Spleen (tissue), 11 donors: ENCODE results near the gene WNK2. TPM values are rescaled to one million over a fixed set of nuclear protein-coding genes. Genes with fewer than 3 reads are reported as not detected.

Source experiments
- DNase-seq: peaks from one replicate; pipeline ENCODE4 v3.0.0-alpha.2; 2020
- H3K27ac ChIP-seq, 8 donors: fragments of 200-600 bp; sonication (generic) in 7 of 8; 1 replicate in 4 of 8; 2 replicates in 4 of 8; pipeline versions ENCODE4 v1.5.0 to v1.8.0; 2016 to 2021; ENCODE audit warnings: inconsistent platforms in 4 of 8, mild to moderate bottlenecking in 4 of 8, moderate library complexity in 1 of 8
- H3K27me3 ChIP-seq, 7 donors: fragments of 200-600 bp; sonication (generic) in 6 of 7; replicated peaks in 1 of 7; 1 replicate in 4 of 7; 2 replicates in 3 of 7; pipeline versions ENCODE4 v1.5.0 to v1.8.0; 2016 to 2021; ENCODE audit warnings: inconsistent platforms in 3 of 7, mild to moderate bottlenecking in 1 of 7
- H3K36me3 ChIP-seq, 6 donors: fragments of 200-600 bp; sonication (generic) in 5 of 6; 1 replicate in 4 of 6; 2 replicates in 2 of 6; pipeline versions ENCODE4 v1.5.0 to v1.8.0; 2016 to 2021; ENCODE audit warnings: inconsistent platforms in 2 of 6
- H3K4me1 ChIP-seq, 6 donors: fragments of 200-600 bp; sonication (generic) in 5 of 6; 1 replicate in 3 of 6; 2 replicates in 3 of 6; pipeline versions ENCODE4 v1.5.0 to v1.8.0; 2016 to 2021; ENCODE audit warnings: inconsistent platforms in 3 of 6
- H3K4me3 ChIP-seq, 8 donors: fragments of 200-600 bp; sonication (generic) in 7 of 8; 1 replicate in 4 of 8; 2 replicates in 4 of 8; pipeline versions ENCODE4 v1.5.0 to v1.8.0; 2016 to 2021; ENCODE audit warnings: inconsistent platforms in 4 of 8, mild to moderate bottlenecking in 4 of 8, moderate library complexity in 2 of 8
- H3K9me3 ChIP-seq, 8 donors: fragments of 200-600 bp; sonication (generic) in 7 of 8; 1 replicate in 4 of 8; 2 replicates in 4 of 8; pipeline versions ENCODE4 v1.5.0 to v1.8.0; 2016 to 2021; ENCODE audit warnings: inconsistent platforms in 4 of 8
- POLR2A ChIP-seq, 3 donors: fragments of 450-650 bp; IDR thresholded peaks; one replicate each; pipeline ENCODE4 v1.5.1; 2017; ENCODE audit warnings: antibody characterized with exemption in 3 of 3, mild to moderate bottlenecking in 1 of 3
- POLR2AphosphoS5 ChIP-seq, 3 donors: sonication (generic); formaldehyde crosslinking; IDR thresholded peaks; one replicate each; pipeline ENCODE4 v1.5.1; 2017; ENCODE audit warnings: antibody characterized with exemption in 3 of 3
- WGBS, 5 donors: extraction: QIAGEN DNeasy Blood & Tissue Kit in 3 of 5; methylation state at CpG; one replicate each; pipeline versions ENCODE4 v1.1.5 to v1.1.7; 2013 to 2018; 5-methylcytosine and 5-hydroxymethylcytosine counted together
- intact Hi-C: fragments of 100-400 bp; cut with DNase I; formaldehyde crosslinking; loops from one replicate; pipeline ENCODE4 v1.15.0; 2023; ENCODE audit warnings: low total_unique reads
- polyA plus RNA-seq, 3 donors: library from polyadenylated mRNA; stranded (reverse); fragments of 200-250 nt; gene quantifications; one replicate each; pipeline ENCODE4 v1.2.1, GENCODE V29; 2013
- total RNA-seq, 7 donors: library from RNA; depleted of rRNA in 3 of 7; stranded (reverse); fragments of >200 nt in 3 of 7; fragmentation: NEBNext Ultra II Directional in 4 of 7; extraction: Animal tissue kit (Norgen Biotek cat#: 25700) in 4 of 7; gene quantifications; one replicate each; pipeline versions ENCODE4 v1.1.0 to v1.2.1, GENCODE V29; 2016 to 2021
- TF ChIP-seq, protein P1 (sequence below), 11 experiments: fragments of 200-600 bp in 7 of 11; fragments of 450-650 bp in 4 of 11; sonication (generic) in 4 of 11; IDR thresholded peaks in 8 of 11; conservative IDR thresholded peaks in 3 of 11; 1 replicate in 7 of 11; 2 replicates in 4 of 11; pipeline versions ENCODE4 v1.4.0 to v1.8.0; 2016 to 2021; ENCODE audit warnings: antibody characterized with exemption in 11 of 11, inconsistent platforms in 4 of 11, mild to moderate bottlenecking in 1 of 11
- donor health status: healthy with polysubstance abuse.
- donor health status: DM: no; HTN: no; CAD: no; lungs with moderate emphysema.
- donor health status: DM: no; HTN: no; CAD: no.
- donor health status: Bipolar disorder and iron deficiency.
- donor health status: healthy.
- donor health status: DM: no; HTN: no; CAD: no.
- donor health status: DM: yes; HTN: yes; CAD: no.

Gene WNK2
- total and polyA plus RNA-seq, 10 donors = 1.8 to 20.0 (median 7.3) TPM

DNA sequence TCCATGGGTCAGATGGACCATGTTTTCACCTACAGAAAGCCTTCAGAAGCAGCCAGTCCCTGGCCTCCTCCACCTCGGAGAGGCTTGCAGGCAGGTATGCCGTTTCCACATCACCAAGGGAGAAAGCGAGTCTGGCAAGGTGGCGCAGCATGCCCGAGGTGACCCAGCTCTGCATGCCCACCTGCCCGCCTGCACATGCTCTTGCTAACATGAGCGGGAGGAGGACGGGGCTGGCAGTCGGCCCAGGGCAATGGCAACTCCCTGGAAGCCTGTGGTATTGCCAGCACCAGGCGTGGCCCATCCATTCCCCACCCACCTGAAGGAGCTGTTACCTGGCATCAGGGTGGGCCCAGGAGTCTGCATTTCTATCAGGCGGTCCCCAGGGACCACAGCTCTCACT is 46.6 kb upstream of the WNK2 start:
- DNase-seq = no peak
- H3K27ac ChIP-seq = no peak overlapping the region
- H3K27me3 ChIP-seq = no peaks in the 10 kb centered on the region
- intact Hi-C loops = no loop called here
- peaks cover 0 to 5% (median 1%) of the 10 kb centered on the region in 8 donors for H3K9me3 ChIP-seq
- TF ChIP-seq, protein P1, sequence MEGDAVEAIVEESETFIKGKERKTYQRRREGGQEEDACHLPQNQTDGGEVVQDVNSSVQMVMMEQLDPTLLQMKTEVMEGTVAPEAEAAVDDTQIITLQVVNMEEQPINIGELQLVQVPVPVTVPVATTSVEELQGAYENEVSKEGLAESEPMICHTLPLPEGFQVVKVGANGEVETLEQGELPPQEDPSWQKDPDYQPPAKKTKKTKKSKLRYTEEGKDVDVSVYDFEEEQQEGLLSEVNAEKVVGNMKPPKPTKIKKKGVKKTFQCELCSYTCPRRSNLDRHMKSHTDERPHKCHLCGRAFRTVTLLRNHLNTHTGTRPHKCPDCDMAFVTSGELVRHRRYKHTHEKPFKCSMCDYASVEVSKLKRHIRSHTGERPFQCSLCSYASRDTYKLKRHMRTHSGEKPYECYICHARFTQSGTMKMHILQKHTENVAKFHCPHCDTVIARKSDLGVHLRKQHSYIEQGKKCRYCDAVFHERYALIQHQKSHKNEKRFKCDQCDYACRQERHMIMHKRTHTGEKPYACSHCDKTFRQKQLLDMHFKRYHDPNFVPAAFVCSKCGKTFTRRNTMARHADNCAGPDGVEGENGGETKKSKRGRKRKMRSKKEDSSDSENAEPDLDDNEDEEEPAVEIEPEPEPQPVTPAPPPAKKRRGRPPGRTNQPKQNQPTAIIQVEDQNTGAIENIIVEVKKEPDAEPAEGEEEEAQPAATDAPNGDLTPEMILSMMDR (IDR thresholded peaks at IDR 0.05 in 8 of 11, conservative IDR thresholded peaks at IDR 0.05 in 3 of 11) = no peak
- no peak for TF ChIP-seq POLR2AphosphoS5 (IDR thresholded peaks at IDR 0.05)
- no peaks in the 10 kb centered on the region for H3K36me3 ChIP-seq
- H3K4me3 ChIP-seq = no peak overlapping the region
- 84 to 93% (median 89%) methylated on average over 6 to 11 of the region's 11 CpGs for WGBS, 5 donors
- H3K4me1 ChIP-seq = peaks cover 15 to 57% (median 41%) of the 10 kb centered on the region in 6 donors

DNA sequence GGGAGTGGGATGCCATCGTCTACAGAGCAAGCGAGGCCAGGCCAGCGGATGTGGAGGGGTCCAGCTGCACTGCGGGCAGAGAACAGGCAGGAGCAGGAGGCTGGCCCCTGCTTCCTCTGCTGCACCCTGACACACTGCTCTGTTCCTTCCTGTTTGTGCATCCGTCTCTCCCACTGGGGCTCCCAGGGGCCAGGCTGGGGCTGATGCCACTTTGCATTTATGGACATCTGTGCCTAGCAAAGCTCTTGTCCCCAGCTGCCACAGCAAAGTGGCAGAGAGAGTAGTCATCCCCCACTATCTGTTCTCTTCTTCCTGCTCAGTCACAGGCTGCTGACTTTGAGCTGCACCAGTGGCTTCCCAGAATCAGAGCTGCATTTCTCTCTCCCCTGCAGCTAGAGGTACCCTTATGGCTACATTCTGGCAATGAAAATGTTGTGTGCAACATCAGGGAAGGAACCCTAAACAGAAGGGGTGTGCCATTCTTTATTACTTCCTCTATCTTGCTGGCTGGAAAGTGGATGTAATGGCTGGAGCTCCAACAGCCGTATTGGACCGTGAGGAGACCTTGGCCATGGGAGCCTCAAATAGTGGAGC is 45.7 kb upstream of the WNK2 start:
- Histone ChIP-seq H3K27me3 (no peaks in the 10 kb centered on the region), H3K4me1 (peaks cover 8 to 53% (median 36%) of the 10 kb centered on the region in 6 donors), H3K27ac (peak overlapping the region in 3 of 8 donors; percentile 10 to 52 (median 21)), H3K4me3 (no peak overlapping the region), H3K9me3 (peaks cover 0 to 5% (median 1%) of the 10 kb centered on the region in 8 donors), H3K36me3 (no peaks in the 10 kb centered on the region)
- 32 to 54% (median 47%) methylated on average over 5 to 7 of the region's 7 CpGs for WGBS, 5 donors
- intact Hi-C loops = no loop called here
- DNase-seq = peak; percentile 82
- peak; percentile 51 to 78 (median 67) for TF ChIP-seq POLR2AphosphoS5 (IDR thresholded peaks at IDR 0.05)
- TF ChIP-seq, protein P1 (IDR thresholded peaks at IDR 0.05 in 8 of 11, conservative IDR thresholded peaks at IDR 0.05 in 3 of 11) = no peak

DNA sequence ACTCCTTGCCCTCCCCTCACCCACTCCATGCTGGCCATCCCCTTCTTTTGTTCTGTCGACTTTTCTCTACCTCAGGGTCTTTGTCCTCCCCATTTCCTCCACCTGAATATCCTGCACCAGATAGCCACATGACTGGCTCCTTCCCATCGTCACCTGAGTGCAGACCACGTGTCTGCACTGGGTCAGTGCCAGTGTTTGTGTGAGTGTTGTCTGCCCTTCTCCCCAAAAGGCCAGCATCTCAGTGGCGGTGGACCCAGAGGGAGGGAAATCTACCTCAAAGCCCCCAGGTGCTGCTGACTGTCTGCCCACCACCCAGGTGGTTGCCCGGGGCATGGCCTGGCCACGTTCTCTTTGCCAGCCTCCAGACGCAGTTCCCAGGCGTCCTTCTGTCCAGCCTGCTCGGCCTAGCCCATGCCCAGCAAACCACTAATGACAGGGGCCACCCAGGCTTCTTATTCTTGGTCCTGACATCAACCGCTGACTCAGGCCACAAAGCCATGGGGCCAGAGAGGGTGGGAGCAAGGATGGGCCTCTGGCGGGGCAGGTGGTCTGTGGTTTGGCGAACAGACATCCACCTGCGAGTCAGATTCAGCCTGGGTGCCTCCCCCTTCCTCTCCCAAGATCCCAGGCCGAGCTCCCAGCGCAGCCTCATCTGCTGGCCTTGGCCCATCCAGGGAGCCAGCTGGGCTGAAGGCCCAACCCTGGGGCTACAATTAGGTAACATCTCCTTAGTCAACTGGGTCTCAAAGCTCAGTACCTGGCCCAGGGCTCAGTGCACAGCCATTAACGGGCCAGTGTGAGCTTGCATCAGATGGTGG is 44.4 kb upstream of the WNK2 start:
- 71 to 86% (median 78%) methylated on average over 14 to 16 of the region's 16 CpGs for WGBS, 5 donors

More for the DNA sequence above, 44.4 kb upstream of the WNK2 start:
- Histone ChIP-seq H3K27me3 (no peaks in the 10 kb centered on the region), H3K9me3 (peaks cover 0 to 5% (median 1%) of the 10 kb centered on the region in 8 donors), H3K4me1 (peaks cover 16 to 56% (median 43%) of the 10 kb centered on the region in 6 donors), H3K36me3 (no peaks in the 10 kb centered on the region), H3K4me3 (no peak overlapping the region), H3K27ac (no peak overlapping the region)
- peak; percentile 69 for DNase-seq
- no peak for TF ChIP-seq POLR2A (IDR thresholded peaks at IDR 0.05)
- TF ChIP-seq, protein P1 (IDR thresholded peaks at IDR 0.05 in 8 of 11, conservative IDR thresholded peaks at IDR 0.05 in 3 of 11) = no peak
- TF ChIP-seq POLR2AphosphoS5 (IDR thresholded peaks at IDR 0.05) = no peak
- intact Hi-C loops = no loop called here
